NB4 (cell line): ENCODE results near the gene LRP1B.
"Not testable (repeated sequence)": the region's sequence is repeated elsewhere in the genome, so short reads cannot be mapped to it uniquely, and the experiment has no call there.

Experiments
- DNase-seq: peaks from one replicate; pipeline ENCODE4 v3.0.0; 2010; ENCODE audit warnings: low read depth
- H3K4me3 ChIP-seq: one replicate; pipeline ENCODE4 v1.5.1; 2011; ENCODE audit warnings: mild to moderate bottlenecking, low read depth, low read length, moderate library complexity
- MYC ChIP-seq: IDR thresholded peaks from 2 replicates; pipeline ENCODE4 v1.6.1; 2011; ENCODE audit warnings: low read depth, low read length
- POLR2A ChIP-seq: IDR thresholded peaks from 2 replicates; pipeline ENCODE4 v1.6.1; 2011; ENCODE audit warnings: mild to moderate bottlenecking; ENCODE audit not compliant: insufficient read length; ENCODE audit errors: extremely low read depth
- TF ChIP-seq, protein P1 (sequence below): IDR thresholded peaks from 2 replicates; pipeline ENCODE4 v1.6.1; 2011; ENCODE audit warnings: low read depth, low read length
- TF ChIP-seq, protein P2 (sequence below): IDR thresholded peaks from one replicate; pipeline ENCODE4 v1.5.1; 2012; ENCODE audit warnings: low read depth, low read length

Gene LRP1B

DNA sequence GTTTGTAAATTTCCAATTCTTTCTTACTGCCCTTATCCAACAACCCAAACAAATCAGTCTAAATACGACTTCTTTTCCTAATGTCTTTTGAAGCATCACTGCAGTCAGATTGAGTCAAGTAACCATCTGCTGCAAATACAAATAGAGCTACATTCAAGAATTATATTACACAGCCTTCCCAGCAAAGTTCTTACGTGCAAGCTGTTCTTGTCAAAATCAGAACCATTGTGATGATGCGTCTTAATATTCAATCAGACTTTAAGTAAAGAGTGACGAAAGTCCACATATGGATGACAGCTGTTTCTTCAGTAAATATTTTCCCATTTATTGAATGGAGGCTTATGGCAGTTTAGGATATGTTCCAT lies 943.8 kb downstream of the LRP1B start:
- H3K4me3 ChIP-seq, result no peak overlapping the region
- TF ChIP-seq, protein P1, sequence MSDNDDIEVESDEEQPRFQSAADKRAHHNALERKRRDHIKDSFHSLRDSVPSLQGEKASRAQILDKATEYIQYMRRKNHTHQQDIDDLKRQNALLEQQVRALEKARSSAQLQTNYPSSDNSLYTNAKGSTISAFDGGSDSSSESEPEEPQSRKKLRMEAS, result no peak
- TF ChIP-seq, protein P2, sequence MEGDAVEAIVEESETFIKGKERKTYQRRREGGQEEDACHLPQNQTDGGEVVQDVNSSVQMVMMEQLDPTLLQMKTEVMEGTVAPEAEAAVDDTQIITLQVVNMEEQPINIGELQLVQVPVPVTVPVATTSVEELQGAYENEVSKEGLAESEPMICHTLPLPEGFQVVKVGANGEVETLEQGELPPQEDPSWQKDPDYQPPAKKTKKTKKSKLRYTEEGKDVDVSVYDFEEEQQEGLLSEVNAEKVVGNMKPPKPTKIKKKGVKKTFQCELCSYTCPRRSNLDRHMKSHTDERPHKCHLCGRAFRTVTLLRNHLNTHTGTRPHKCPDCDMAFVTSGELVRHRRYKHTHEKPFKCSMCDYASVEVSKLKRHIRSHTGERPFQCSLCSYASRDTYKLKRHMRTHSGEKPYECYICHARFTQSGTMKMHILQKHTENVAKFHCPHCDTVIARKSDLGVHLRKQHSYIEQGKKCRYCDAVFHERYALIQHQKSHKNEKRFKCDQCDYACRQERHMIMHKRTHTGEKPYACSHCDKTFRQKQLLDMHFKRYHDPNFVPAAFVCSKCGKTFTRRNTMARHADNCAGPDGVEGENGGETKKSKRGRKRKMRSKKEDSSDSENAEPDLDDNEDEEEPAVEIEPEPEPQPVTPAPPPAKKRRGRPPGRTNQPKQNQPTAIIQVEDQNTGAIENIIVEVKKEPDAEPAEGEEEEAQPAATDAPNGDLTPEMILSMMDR, result no peak
- no peak for TF ChIP-seq POLR2A
- TF ChIP-seq MYC, result no peak
- DNase-seq, result no peak

DNA sequence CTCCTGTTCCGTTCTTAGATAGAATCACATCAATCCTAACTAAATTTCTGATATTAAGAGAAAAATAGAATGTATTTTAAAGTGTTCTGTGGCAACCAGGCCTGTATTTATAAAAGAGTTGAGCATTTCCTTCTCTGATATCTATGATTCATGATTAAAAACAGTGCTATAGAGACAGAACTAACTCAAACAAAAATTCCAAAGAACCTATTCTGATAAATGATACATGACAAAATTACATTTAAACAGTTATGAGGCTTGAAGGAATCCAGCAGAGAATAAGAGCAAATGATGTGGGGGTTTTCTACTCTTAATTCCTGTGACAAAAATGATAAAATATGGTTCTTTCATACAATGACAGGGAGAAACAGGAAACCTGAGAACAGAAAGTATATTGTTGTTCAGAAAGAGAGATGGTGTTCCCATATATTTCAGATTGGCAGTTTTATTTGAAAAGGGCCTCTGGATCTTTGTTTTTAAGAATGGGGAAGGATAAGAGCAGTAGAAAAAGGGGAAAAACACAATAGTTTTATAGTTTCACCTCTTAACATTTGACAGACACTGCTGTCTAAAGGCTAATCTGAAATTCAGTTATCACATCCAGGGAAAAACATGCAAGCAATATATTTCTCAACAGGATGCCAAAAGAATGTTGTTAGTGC lies 944.3 kb downstream of the LRP1B start:
- H3K4me3 ChIP-seq, result no peak overlapping the region
- TF ChIP-seq, protein P1, result no peak
- TF ChIP-seq, protein P2, result no peak
- TF ChIP-seq POLR2A (no peak), MYC (no peak)
- no peak for DNase-seq

DNA sequence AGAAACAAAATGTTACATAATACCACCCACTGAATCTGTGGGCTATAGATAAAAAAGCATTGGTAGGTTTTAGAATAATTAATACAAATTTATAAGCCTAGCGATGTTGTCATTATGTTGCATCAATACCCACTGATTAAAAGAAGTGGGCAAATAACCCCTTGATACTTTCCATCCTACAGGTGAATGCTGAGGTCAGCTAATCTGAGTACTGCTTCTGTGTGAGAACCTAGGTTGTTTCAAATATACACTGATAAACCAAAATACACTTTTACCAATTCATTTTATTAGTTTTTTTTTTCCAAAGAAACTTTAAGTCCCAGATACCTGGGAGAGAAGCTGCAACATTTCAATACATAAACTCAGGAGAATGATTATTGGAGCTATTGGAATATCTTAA lies 948.6 kb downstream of the LRP1B start:
- TF ChIP-seq POLR2A, result no peak
- no peak for TF ChIP-seq MYC
- TF ChIP-seq, protein P1, result no peak
- TF ChIP-seq, protein P2, result no peak
- H3K4me3 ChIP-seq, result no peak overlapping the region
- no peak for DNase-seq

DNA sequence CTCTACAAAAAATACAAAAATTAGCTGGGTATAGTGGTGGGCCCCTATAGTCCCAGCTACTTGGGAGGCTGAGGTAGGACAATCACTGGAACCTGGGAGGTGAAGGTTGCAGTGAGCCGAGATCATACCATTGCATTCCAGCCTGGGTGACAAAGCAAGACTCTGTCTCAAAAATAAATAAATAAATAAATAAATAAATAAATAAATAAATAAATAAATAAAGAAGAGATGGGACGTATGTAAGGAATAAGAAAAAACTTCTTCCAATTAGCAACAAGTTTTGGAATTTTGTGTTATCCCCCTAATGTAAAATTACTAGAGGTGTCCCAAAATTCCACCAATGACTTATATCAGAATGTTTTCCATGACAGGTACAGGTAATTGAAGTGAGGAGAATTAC lies 961.7 kb downstream of the LRP1B start:
- H3K4me3 ChIP-seq, DNase-seq: not testable (repeated sequence)

DNA sequence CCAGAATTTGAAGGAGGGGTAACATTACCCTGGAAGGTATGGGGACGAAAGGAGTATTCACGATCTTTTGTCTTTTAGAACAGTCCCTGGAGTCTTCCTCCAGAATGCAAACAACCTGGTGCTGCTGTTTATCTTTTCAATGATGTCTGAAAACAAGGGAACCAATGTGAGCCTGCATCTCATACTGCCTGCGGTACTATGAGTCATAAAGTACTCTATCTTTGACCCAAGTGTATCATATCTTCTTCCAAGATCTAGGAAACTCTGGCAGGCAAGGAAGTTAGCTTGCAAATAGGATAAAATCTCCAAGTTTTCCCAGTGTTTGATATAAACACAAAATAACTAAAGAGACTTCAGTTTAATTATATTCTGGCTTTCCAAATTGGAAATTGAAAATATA lies 968.5 kb downstream of the LRP1B start:
- no peak for DNase-seq
- TF ChIP-seq, protein P2, result no peak
- TF ChIP-seq, protein P1, result no peak
- TF ChIP-seq POLR2A, result no peak
- no peak for TF ChIP-seq MYC
- H3K4me3 ChIP-seq, result no peak overlapping the region

DNA sequence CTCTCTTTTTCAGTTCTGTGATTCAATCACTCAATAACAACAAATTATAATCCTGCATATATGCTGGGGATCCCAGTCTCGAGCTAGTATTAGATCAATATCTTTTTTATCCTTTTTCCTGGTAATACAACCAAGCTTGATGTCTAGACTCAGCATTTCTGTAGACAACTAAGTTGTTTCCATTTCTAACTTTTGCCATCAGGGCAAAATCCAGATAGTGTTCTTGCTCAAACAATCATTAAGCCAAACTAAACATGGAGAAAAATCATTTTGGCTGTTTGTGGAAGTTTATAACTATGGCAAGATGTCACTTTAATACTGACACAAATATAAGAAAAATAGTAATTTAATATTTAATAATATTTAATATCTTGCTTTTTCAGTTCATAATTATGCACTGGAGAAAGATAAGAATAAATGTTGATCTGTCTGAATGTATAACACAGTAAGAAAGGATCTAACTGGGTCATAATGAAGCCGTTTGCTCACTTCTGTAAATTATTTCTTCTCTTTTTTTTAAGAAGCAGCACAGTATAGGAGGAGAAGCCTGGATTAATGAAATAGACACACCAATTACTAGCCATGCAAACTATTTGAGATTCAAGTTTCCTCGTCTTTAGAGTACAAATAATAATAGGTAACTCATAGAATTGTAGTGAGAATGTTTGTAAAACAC lies 979.1 kb downstream of the LRP1B start:
- DNase-seq, result no peak
- H3K4me3 ChIP-seq, result no peak overlapping the region
- TF ChIP-seq POLR2A, result no peak
- TF ChIP-seq, protein P2, result no peak
- no peak for TF ChIP-seq MYC
- TF ChIP-seq, protein P1, result no peak
